Stimulated activated CD8-positive, alpha-beta memory T cell treated with anti-CD3 and anti-CD28 coated beads, Interleukin-2, amount 100 ng/mL, for 1 hour (primary cell): ENCODE results near the gene NDST1.

Experiments used
- DNase-seq, 2 donors: peaks; one replicate each; pipeline ENCODE4 v3.0.0-alpha.2; 2020; ENCODE audit warnings: low read depth in 2 of 2

NDST1 gene

GRCh38 chr5:150606476-150606875 lies 98.5 kb downstream of the NDST1 start:
- DNase-seq: no peak

- no peak for DNase-seq
Measured at GRCh38 chr5:150607105-150607504, 99.2 kb downstream of the NDST1 start.
